Right lobe of liver (tissue), 4 donors: Measurements from ENCODE around the gene TPT1.

Experiments
- CTCF ChIP-seq, 4 donors: fragments of 200-600 bp in 3 of 4; fragments of 450-650 bp in 1 of 4; IDR thresholded peaks; one replicate each; pipeline versions ENCODE4 v1.5.1 to v1.8.0; 2016 to 2022; ENCODE audit warnings: antibody characterized with exemption in 4 of 4, mild to moderate bottlenecking in 2 of 4
- POLR2A ChIP-seq: fragments of 450-650 bp; IDR thresholded peaks from one replicate; pipeline ENCODE4 v1.6.1; 2017; ENCODE audit warnings: antibody characterized with exemption, mild to moderate bottlenecking
- donor health status: DM: no; HTN: no; CAD: no.
- donor health status: DM: no; HTN: no; CAD: no.
- donor health status: DM: no; HTN: yes; CAD: no.

- no peak for TF ChIP-seq POLR2A
- no peak for TF ChIP-seq CTCF (IDR thresholded peaks at IDR 0.05)
These were observed 15.2 kb downstream of the TPT1 start for GRCh38 chr13:45325806-45326205.
